ENCODE data around the gene C3orf18. TPM values are rescaled to one million over a fixed set of nuclear protein-coding genes. Genes with fewer than 3 reads are reported as not detected.
"Not testable (repeated sequence)": the region's sequence is repeated elsewhere in the genome, so short reads cannot be mapped to it uniquely, and the experiment has no call there.

Gene C3orf18
- total RNA-seq, 1 experiment from 2014 or later, result not detected

DNA sequence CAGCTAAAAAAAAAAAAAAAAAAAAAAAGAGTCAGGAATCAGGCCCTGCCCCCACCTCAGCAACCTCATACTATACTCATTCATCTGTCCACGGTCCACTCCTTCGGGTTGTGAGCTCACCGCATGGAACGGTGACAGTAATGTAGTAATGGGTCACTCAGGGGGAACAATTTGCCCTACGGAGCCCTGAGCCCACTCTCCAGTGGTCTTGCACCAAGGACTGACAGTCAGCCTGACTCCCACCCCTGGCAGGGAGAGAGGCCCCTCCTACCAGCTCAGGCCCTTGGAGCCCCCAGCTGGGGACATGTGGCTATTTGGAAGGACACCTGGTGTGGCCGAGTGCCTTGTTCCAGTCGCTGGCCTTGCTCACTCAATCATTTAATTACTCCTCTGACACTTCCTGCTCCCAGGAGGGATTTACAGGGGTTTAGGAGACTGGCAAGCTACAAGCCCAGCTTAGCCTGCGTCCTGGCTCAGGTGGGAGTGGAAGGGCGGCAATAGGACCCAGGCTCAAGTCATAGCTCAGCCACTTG is 44.2 kb downstream of the C3orf18 start:
- DNase-seq (ENCODE audit: low spot score), result no peak

GRCh38 chr3:50521572-50521971 is 46.0 kb downstream of the C3orf18 start:
- DNase-seq (ENCODE audit: low spot score), result no peak

- DNase-seq (ENCODE audit: low spot score), result no peak
These were observed 46.7 kb downstream of the C3orf18 start for GRCh38 chr3:50520849-50521248.

DNA sequence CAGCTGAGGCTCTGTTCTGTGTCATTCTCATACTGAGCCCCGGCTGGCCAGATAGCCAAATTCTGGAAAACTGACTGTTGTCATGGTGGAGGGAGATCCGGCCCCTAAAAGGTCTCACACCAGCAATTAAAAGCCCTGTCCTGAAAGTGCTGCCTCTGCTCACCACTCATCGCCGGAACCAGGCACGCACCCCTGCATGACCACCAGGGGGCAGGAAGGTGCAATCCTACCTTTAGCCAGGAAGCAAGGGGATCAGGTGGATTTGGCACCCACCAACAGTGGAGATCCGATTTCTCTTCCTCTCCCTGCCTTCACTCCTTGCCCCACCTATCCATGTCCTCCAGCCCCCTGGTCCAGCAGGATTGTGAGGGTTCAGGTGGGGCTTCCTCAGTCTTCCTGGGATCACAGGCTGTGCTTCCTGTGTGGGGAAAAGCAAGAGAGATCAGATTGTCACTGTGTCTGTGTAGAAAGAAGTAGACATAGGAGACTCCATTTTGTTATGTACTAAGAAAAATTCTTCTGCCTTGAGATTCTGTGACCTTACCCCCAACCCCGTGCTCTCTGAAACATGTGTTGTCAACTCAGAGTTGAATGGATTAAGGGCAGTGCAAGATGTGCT is 48.0 kb downstream of the C3orf18 start:
- peak; percentile 53 for DNase-seq (ENCODE audit: low spot score)

GRCh38 chr3:50518436-50518835 is 49.1 kb downstream of the C3orf18 start:
- DNase-seq (ENCODE audit: low spot score), result no peak

- DNase-seq (ENCODE audit: low spot score), result no peak
These were observed 49.8 kb downstream of the C3orf18 start for GRCh38 chr3:50517721-50518206.

GRCh38 chr3:50516440-50516871 is 51.1 kb downstream of the C3orf18 start:
- DNase-seq (ENCODE audit: low spot score), result no peak

DNA sequence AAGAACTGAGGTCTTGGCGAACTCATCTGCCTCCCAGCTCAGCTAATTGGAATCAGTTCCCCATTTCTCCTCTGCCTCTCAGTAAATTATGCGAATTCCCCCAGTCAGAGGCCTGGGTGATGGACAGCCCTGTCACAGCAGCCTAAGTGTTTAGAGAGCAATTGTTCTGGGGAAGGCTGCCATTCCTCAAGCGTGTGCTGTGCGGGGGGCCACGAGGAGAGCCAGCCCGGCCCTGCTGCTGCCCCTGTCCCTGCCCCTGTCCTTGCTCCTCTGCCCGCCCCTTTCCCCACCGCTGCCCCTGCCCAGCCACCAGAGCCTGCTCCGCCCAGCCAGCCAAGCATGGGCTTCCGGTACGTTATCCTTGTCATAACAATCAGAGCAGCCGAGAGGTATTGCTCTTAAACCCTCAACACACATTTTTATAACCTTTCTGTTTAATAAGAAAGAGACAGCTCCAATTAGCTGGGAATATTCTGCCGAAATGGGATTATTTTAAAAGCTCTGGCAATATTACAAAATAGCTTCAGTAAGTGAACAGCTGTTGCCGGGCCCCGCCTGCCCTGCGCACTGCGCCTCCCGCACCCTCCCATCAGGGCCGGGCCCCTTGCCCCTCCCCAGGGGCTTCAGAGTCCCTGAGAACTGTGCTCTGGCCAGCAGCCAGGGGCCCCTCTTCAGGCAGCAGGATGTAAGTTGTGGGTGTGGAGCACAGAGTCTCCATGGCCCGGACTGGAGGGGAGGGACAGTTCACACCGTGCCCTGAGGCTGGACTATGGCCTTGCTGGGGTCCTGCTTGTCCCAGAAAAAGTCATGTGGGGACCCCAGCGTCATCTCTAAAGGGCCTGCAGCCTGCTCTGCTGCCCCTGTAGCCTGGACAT is 51.7 kb downstream of the C3orf18 start:
- no peak for DNase-seq (ENCODE audit: low spot score)

DNA sequence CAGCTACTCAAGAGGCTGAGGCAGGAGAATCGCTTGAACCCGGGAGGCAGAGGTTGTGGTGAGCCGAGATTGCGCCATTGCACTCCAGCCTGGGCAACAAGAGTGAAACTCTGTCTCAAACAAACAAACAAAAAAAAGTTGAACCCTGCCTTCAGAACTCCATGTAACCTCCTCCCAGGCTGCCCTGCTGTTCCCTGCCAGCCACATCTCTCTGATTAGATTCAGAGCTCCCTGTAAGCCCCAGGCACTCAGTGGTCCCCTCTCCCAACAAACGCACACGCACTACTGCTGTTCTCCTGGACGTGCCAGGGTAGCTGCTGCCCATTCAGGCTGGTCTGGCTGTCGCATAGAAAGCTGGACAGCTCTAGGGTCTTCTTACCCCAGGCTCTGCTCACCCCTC is 54.6 kb downstream of the C3orf18 start:
- not testable (repeated sequence) for DNase-seq (ENCODE audit: low spot score)

DNA sequence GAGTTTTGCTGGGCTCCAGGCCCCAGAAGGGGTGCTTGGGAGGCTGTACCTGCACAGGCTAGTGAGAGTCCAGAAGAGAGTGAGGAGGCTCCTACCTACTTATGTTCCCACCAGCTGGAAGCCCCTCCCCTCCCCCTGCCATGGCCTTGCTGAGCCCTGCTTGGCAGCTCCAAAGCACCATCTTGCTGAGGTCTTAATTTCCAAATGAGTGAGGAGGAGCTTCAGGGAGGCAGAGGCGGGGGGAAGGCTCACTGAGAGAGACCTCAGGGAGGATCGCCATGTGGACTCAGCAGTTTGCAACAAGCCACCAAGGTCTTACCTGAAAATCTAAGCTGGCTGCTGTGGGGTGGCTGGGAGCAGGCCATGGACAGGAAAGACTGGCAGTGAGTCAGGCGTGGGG is 55.4 kb downstream of the C3orf18 start:
- no peak for DNase-seq (ENCODE audit: low spot score)

GRCh38 chr3:50510325-50510724 is 57.2 kb downstream of the C3orf18 start:
- no peak for DNase-seq (ENCODE audit: low spot score)

DNA sequence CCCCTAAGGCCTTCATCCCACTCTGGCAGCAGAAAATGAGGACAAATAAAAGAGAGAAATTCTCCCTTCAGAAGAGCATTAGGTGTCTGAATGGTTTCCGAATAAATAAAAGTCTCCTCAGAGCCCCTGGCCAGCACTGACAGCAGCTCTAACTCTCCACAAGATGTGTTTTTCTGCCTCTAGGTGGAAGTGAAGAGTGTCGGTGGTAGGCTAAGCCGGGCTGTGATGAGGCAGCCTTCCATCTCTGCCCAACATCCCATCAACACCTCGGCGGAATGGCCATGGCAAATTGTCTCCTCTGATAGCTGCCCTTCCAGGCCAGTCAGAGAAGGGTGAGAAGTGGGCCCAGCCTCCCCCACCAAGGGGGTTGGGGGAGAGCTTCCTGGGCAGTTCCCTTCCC is 57.8 kb downstream of the C3orf18 start:
- no peak for DNase-seq (ENCODE audit: low spot score)

DNA sequence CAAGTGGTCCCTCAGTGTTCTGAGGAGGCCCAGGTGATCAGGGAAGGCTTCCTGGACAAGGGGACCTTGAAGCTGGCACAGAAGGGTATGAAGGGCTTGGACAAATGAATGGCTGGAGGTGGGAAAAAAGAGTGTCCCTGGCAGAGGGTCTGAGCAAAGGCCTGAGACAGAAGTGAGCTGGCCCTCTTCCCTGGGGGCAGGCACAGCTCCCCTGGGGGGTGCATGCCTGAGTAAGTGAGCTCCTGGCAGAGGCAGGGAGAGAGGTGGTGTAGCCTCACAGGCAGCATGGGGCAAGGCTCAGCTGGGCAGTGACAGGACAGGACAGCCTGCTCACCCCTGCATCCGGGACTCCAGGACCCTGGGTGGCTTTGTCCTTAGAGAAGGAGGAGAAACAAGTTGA is 58.7 kb downstream of the C3orf18 start:
- no peak for DNase-seq (ENCODE audit: low spot score)

Other genes starting within 250 kb of the C3orf18 start
- gene HYAL2, start 245.0 kb downstream of the C3orf18 start, total RNA-seq (2014; rRNA removed; shearing (Covaris generic)), result 113 TPM in 2 replicates
- 30.6 and 34.3 TPM in 2 replicates for gene TUSC2, start 239.5 kb downstream of the C3orf18 start, total RNA-seq (2014; rRNA removed; shearing (Covaris generic))
- gene RASSF1, start 226.9 kb downstream of the C3orf18 start, total RNA-seq (2014; rRNA removed; shearing (Covaris generic)), result 12.9 and 16.9 TPM in 2 replicates
- gene ZMYND10, start 222.0 kb downstream of the C3orf18 start, total RNA-seq (2014; rRNA removed; shearing (Covaris generic)), result 0.09 and 0.62 TPM in 2 replicates
- gene NPRL2, start 217.0 kb downstream of the C3orf18 start, total RNA-seq (2014; rRNA removed; shearing (Covaris generic)), result 23.1 and 24.8 TPM in 2 replicates
- 46.9 and 53.7 TPM in 2 replicates for gene CYB561D2, start 216.9 kb downstream of the C3orf18 start, total RNA-seq (2014; rRNA removed; shearing (Covaris generic))
- 57.3 and 58.9 TPM in 2 replicates for gene TMEM115, start 208.2 kb downstream of the C3orf18 start, total RNA-seq (2014; rRNA removed; shearing (Covaris generic))
- gene CACNA2D2, start 64.1 kb downstream of the C3orf18 start, total RNA-seq (2014; rRNA removed; shearing (Covaris generic)), result 0.22 and 0.26 TPM in 2 replicates
- gene HEMK1, start 1.8 kb upstream of the C3orf18 start, total RNA-seq (2014; rRNA removed; shearing (Covaris generic)), result 15.3 and 18.1 TPM in 2 replicates
- gene CISH, start 44.0 kb upstream of the C3orf18 start, total RNA-seq (2014; rRNA removed; shearing (Covaris generic)), result 1.1 and 2.3 TPM in 2 replicates
- 78.1 and 84.0 TPM in 2 replicates for gene MAPKAPK3, start 49.4 kb upstream of the C3orf18 start, total RNA-seq (2014; rRNA removed; shearing (Covaris generic))
- gene DOCK3, start 107.2 kb upstream of the C3orf18 start, total RNA-seq (2014; rRNA removed; shearing (Covaris generic)), result 1.4 TPM in 2 replicates